Measurements from ENCODE around the gene OR2T11.
"Not testable (repeated sequence)": the region's sequence is repeated elsewhere in the genome, so short reads cannot be mapped to it uniquely, and the experiment has no call there.

OR2T11 gene

GRCh38 chr1:248611883-248612414 is 22.9 kb downstream of the OR2T11 start:
- Histone ChIP-seq H3K4me3 (ENCODE audit: low read length) (no peak overlapping the region; the same call in 1 of the 2 replicates), H3K27ac (ENCODE audit: low read length) (no peak overlapping the region), H3K36me3 (ENCODE audit: insufficient read depth, low read depth, low read length) (no peaks in the 10 kb centered on the region), H3K4me1 (ENCODE audit: insufficient read depth, low read length) (no peaks in the 10 kb centered on the region), H3K27me3 (ENCODE audit: insufficient read depth, low read length) (no peaks in the 10 kb centered on the region), H3K9me3 (ENCODE audit: insufficient read depth, low read depth, low read length) (peaks cover 98% of the 10 kb centered on the region), H3K9ac (ENCODE audit: low read depth, low read length) (no peak overlapping the region)

- Histone ChIP-seq H3K4me1 (ENCODE audit: insufficient read depth, low read length) (no peaks in the 10 kb centered on the region), H3K9ac (ENCODE audit: low read depth, low read length) (no peak overlapping the region), H3K4me3 (ENCODE audit: low read length) (no peak overlapping the region), H3K9me3 (ENCODE audit: insufficient read depth, low read depth, low read length) (peaks cover 100% of the 10 kb centered on the region), H3K27ac (ENCODE audit: low read length) (no peak overlapping the region), H3K27me3 (ENCODE audit: insufficient read depth, low read length) (no peaks in the 10 kb centered on the region), H3K36me3 (ENCODE audit: insufficient read depth, low read depth, low read length) (no peaks in the 10 kb centered on the region)
Observed at GRCh38 chr1:248610301-248610700, 24.6 kb downstream of the OR2T11 start.

GRCh38 chr1:248599396-248599795 is 35.5 kb downstream of the OR2T11 start:
- H3K36me3 ChIP-seq (ENCODE audit: insufficient read depth, low read depth, low read length): no peaks in the 10 kb centered on the region
- no peak overlapping the region for H3K9ac ChIP-seq (ENCODE audit: low read depth, low read length)
- no peaks in the 10 kb centered on the region for H3K4me1 ChIP-seq (ENCODE audit: insufficient read depth, low read length)
- no peaks in the 10 kb centered on the region for H3K27me3 ChIP-seq (ENCODE audit: insufficient read depth, low read length)
- H3K4me3 ChIP-seq (ENCODE audit: low read length): no peak overlapping the region
- H3K27ac ChIP-seq (ENCODE audit: low read length): no peak overlapping the region
- peaks cover 89% of the 10 kb centered on the region for H3K9me3 ChIP-seq (ENCODE audit: insufficient read depth, low read depth, low read length)

GRCh38 chr1:248597589-248597988 is 37.3 kb downstream of the OR2T11 start, which contains the start of gene OR2T10:
OR2T10 (minus strand) TSS chr1:248597700; CDS start chr1:248593768, 3,932 bp downstream.
- H3K36me3 ChIP-seq (ENCODE audit: insufficient read depth, low read depth, low read length): no peaks in the 10 kb centered on the region
- no peaks in the 10 kb centered on the region for H3K27me3 ChIP-seq (ENCODE audit: insufficient read depth, low read length)
- H3K27ac ChIP-seq (ENCODE audit: low read length): no peak within 1 kb of the TSS
- no peaks in the 10 kb centered on the region for H3K4me1 ChIP-seq (ENCODE audit: insufficient read depth, low read length)
- no peak within 1 kb of the TSS for H3K9ac ChIP-seq (ENCODE audit: low read depth, low read length)
- H3K9me3 ChIP-seq (ENCODE audit: insufficient read depth, low read depth, low read length): peaks cover 90% of the 10 kb centered on the region
- H3K4me3 ChIP-seq (ENCODE audit: low read length): no peak within 1 kb of the TSS

GRCh38 chr1:248596615-248597014 is 38.3 kb downstream of the OR2T11 start:
- Histone ChIP-seq H3K36me3 (ENCODE audit: insufficient read depth, low read depth, low read length) (no peaks in the 10 kb centered on the region), H3K27me3 (ENCODE audit: insufficient read depth, low read length) (no peaks in the 10 kb centered on the region), H3K4me1 (ENCODE audit: insufficient read depth, low read length) (no peaks in the 10 kb centered on the region), H3K9me3 (ENCODE audit: insufficient read depth, low read depth, low read length) (peaks cover 90% of the 10 kb centered on the region), H3K4me3 (ENCODE audit: low read length) (no peak overlapping the region), H3K9ac (ENCODE audit: low read depth, low read length) (no peak overlapping the region), H3K27ac (ENCODE audit: low read length) (no peak overlapping the region)

GRCh38 chr1:248593226-248593625 is 41.7 kb downstream of the OR2T11 start:
- H3K4me1 ChIP-seq (ENCODE audit: insufficient read depth, low read length): no peaks in the 10 kb centered on the region
- no peaks in the 10 kb centered on the region for H3K27me3 ChIP-seq (ENCODE audit: insufficient read depth, low read length)
- peaks cover 93% of the 10 kb centered on the region for H3K9me3 ChIP-seq (ENCODE audit: insufficient read depth, low read depth, low read length)
- H3K9ac ChIP-seq (ENCODE audit: low read depth, low read length): no peak overlapping the region
- H3K36me3 ChIP-seq (ENCODE audit: insufficient read depth, low read depth, low read length): no peaks in the 10 kb centered on the region
- H3K4me3 ChIP-seq (ENCODE audit: low read length): no peak overlapping the region; the same call in 1 of the 2 replicates
- no peak overlapping the region for H3K27ac ChIP-seq (ENCODE audit: low read length)

- Histone ChIP-seq H3K4me1 (ENCODE audit: insufficient read depth, low read length) (no peaks in the 10 kb centered on the region), H3K9ac (ENCODE audit: low read depth, low read length) (no peak overlapping the region)
Observed at GRCh38 chr1:248592655-248593054, 42.2 kb downstream of the OR2T11 start.

GRCh38 chr1:248590055-248590454 is 44.8 kb downstream of the OR2T11 start:
- H3K27ac ChIP-seq (ENCODE audit: low read length): no peak overlapping the region
- H3K4me1 ChIP-seq (ENCODE audit: insufficient read depth, low read length): no peaks in the 10 kb centered on the region
- H3K4me3 ChIP-seq (ENCODE audit: low read length): no peak overlapping the region
- H3K27me3 ChIP-seq (ENCODE audit: insufficient read depth, low read length): no peaks in the 10 kb centered on the region
- peaks cover 89% of the 10 kb centered on the region for H3K9me3 ChIP-seq (ENCODE audit: insufficient read depth, low read depth, low read length)
- H3K36me3 ChIP-seq (ENCODE audit: insufficient read depth, low read depth, low read length): no peaks in the 10 kb centered on the region
- no peak overlapping the region for H3K9ac ChIP-seq (ENCODE audit: low read depth, low read length)

More at GRCh38 chr1:248592655-248593054, 42.2 kb downstream of the OR2T11 start:
- H3K27ac ChIP-seq (ENCODE audit: low read length): no peak overlapping the region
- no peak overlapping the region; the same call in 1 of the 2 replicates for H3K4me3 ChIP-seq (ENCODE audit: low read length)
- H3K36me3 ChIP-seq (ENCODE audit: insufficient read depth, low read depth, low read length): no peaks in the 10 kb centered on the region
- H3K9me3 ChIP-seq (ENCODE audit: insufficient read depth, low read depth, low read length): peaks cover 94% of the 10 kb centered on the region
- no peaks in the 10 kb centered on the region for H3K27me3 ChIP-seq (ENCODE audit: insufficient read depth, low read length)

GRCh38 chr1:248589334-248589733 is 45.6 kb downstream of the OR2T11 start:
- H3K9ac ChIP-seq (ENCODE audit: low read depth, low read length): no peak overlapping the region
- H3K36me3 ChIP-seq (ENCODE audit: insufficient read depth, low read depth, low read length): no peaks in the 10 kb centered on the region
- H3K27ac ChIP-seq (ENCODE audit: low read length): no peak overlapping the region
- peaks cover 89% of the 10 kb centered on the region for H3K9me3 ChIP-seq (ENCODE audit: insufficient read depth, low read depth, low read length)
- H3K4me3 ChIP-seq (ENCODE audit: low read length): no peak overlapping the region
- H3K4me1 ChIP-seq (ENCODE audit: insufficient read depth, low read length): no peaks in the 10 kb centered on the region
- no peaks in the 10 kb centered on the region for H3K27me3 ChIP-seq (ENCODE audit: insufficient read depth, low read length)

GRCh38 chr1:248585266-248585665 is 49.6 kb downstream of the OR2T11 start:
- no peaks in the 10 kb centered on the region for H3K27me3 ChIP-seq (ENCODE audit: insufficient read depth, low read length)
- H3K36me3 ChIP-seq (ENCODE audit: insufficient read depth, low read depth, low read length): no peaks in the 10 kb centered on the region
- H3K9me3 ChIP-seq (ENCODE audit: insufficient read depth, low read depth, low read length): peaks cover 78% of the 10 kb centered on the region
- no peak overlapping the region for H3K4me3 ChIP-seq (ENCODE audit: low read length)
- H3K4me1 ChIP-seq (ENCODE audit: insufficient read depth, low read length): no peaks in the 10 kb centered on the region
- H3K27ac ChIP-seq (ENCODE audit: low read length): no peak overlapping the region
- no peak overlapping the region for H3K9ac ChIP-seq (ENCODE audit: low read depth, low read length)

- Histone ChIP-seq H3K4me3 (ENCODE audit: low read length) (no peak overlapping the region), H3K9me3 (ENCODE audit: insufficient read depth, low read depth, low read length) (peaks cover 63% of the 10 kb centered on the region), H3K27ac (ENCODE audit: low read length) (no peak overlapping the region), H3K4me1 (ENCODE audit: insufficient read depth, low read length) (no peaks in the 10 kb centered on the region), H3K36me3 (ENCODE audit: insufficient read depth, low read depth, low read length) (no peaks in the 10 kb centered on the region), H3K9ac (ENCODE audit: low read depth, low read length) (no peak overlapping the region), H3K27me3 (ENCODE audit: insufficient read depth, low read length) (no peaks in the 10 kb centered on the region)
Observed at GRCh38 chr1:248576260-248576980, 58.5 kb downstream of the OR2T11 start.

- H3K4me1 ChIP-seq (ENCODE audit: insufficient read depth, low read length); H3K27ac ChIP-seq (ENCODE audit: low read length); H3K4me3 ChIP-seq (ENCODE audit: low read length); H3K27me3 ChIP-seq (ENCODE audit: insufficient read depth, low read length); H3K36me3 ChIP-seq (ENCODE audit: insufficient read depth, low read depth, low read length); H3K9ac ChIP-seq (ENCODE audit: low read depth, low read length): not testable (repeated sequence)
- H3K9me3 ChIP-seq (ENCODE audit: insufficient read depth, low read depth, low read length): peaks cover 46% of the 10 kb centered on the region
Observed at GRCh38 chr1:248574657-248575056, 60.2 kb downstream of the OR2T11 start, which contains the start of gene OR2T34. OR2T34 (minus strand) TSS chr1:248574757; CDS start chr1:248574757, 0 bp downstream.

Measured in iPS-20b (cell line).